Measurements from ENCODE around the gene CNTNAP4. TPM values are rescaled to one million over a fixed set of nuclear protein-coding genes. Genes with fewer than 3 reads are reported as not detected.

CNTNAP4 gene
- polyA plus RNA-seq, 1 donor (not counting 4 experiments of a cell fraction or from before 2014, with no cell fraction given), result 0.08 TPM

GRCh38 chr16:76474048-76474447, 196.8 kb downstream of the CNTNAP4 start:
- Histone ChIP-seq H4K20me1 (ENCODE audit: control insufficient read depth, extremely low read depth, insufficient read depth, low read length) (no peaks in the 10 kb centered on the region), H3K9ac (ENCODE audit: control insufficient read depth, extremely low read depth, insufficient read depth, low read length) (no peak overlapping the region), H2AFZ (ENCODE audit: control insufficient read depth, low read length) (no peak overlapping the region), H3K36me3 (ENCODE audit: control insufficient read depth in 2 of 2, extremely low read depth in 1 of 2, insufficient read depth in 2 of 2, low read length in 2 of 2) (no peaks in the 10 kb centered on the region), H3K9me1 (ENCODE audit: control insufficient read depth, extremely low read depth, insufficient read depth, low read length) (no peaks in the 10 kb centered on the region), H3K4me3 (ENCODE audit: control insufficient read depth in 2 of 3, extremely low read depth in 1 of 3, insufficient read depth in 2 of 3, low read depth in 1 of 3, low read length in 3 of 3) (no peak overlapping the region), H3K4me1 (ENCODE audit: control insufficient read depth, extremely low read depth, insufficient read depth, low read length) (no peaks in the 10 kb centered on the region), H3K9me3 (ENCODE audit: control insufficient read depth, low read depth, low read length) (peaks cover 4% of the 10 kb centered on the region), H3K27ac (ENCODE audit: control insufficient read depth, insufficient read depth, low read length) (no peak overlapping the region), H3K4me2 (ENCODE audit: control insufficient read depth, extremely low read depth, insufficient read depth, low read depth, low read length) (no peak overlapping the region), H3K27me3 (ENCODE audit: control insufficient read depth, extremely low read depth, insufficient read depth, low read length) (no peaks in the 10 kb centered on the region), H3K79me2 (ENCODE audit: control insufficient read depth, insufficient read depth, low read length) (no peaks in the 10 kb centered on the region)
- dilution Hi-C loops (cut with MboI; ENCODE audit: extremely low pct_ligation_motif_present, low sequenced_read_pairs), result no loop called here
- FAIRE-seq (no peak), DNase-seq (ENCODE audit: low read depth, low spot score) (no peak)
- no peak for TF ChIP-seq EZH2 (IDR thresholded peaks at IDR 0.05; ENCODE audit: low read length)
- TF ChIP-seq CTCF (optimal IDR thresholded peaks at IDR 0.05 in 1 of 3, IDR thresholded peaks at IDR 0.05 in 1 of 3, conservative IDR thresholded peaks at IDR 0.05 in 1 of 3; ENCODE audit: extremely low read depth in 1 of 3, insufficient read depth in 2 of 3, low read length in 3 of 3), result no peak

GRCh38 chr16:76478105-76478504, 200.9 kb downstream of the CNTNAP4 start:
- H3K4me3 ChIP-seq (ENCODE audit: control insufficient read depth in 2 of 3, extremely low read depth in 1 of 3, insufficient read depth in 2 of 3, low read depth in 1 of 3, low read length in 3 of 3), result no peak overlapping the region
- no peak overlapping the region for H3K4me2 ChIP-seq (ENCODE audit: control insufficient read depth, extremely low read depth, insufficient read depth, low read depth, low read length)
- FAIRE-seq (no peak), DNase-seq (ENCODE audit: low read depth, low spot score) (no peak)
- no peaks in the 10 kb centered on the region for H3K36me3 ChIP-seq (ENCODE audit: control insufficient read depth in 2 of 2, extremely low read depth in 1 of 2, insufficient read depth in 2 of 2, low read length in 2 of 2)
- H3K27ac ChIP-seq (ENCODE audit: control insufficient read depth, insufficient read depth, low read length), result no peak overlapping the region
- H3K4me1 ChIP-seq (ENCODE audit: control insufficient read depth, extremely low read depth, insufficient read depth, low read length), result no peaks in the 10 kb centered on the region
- H2AFZ ChIP-seq (ENCODE audit: control insufficient read depth, low read length), result no peak overlapping the region
- no peaks in the 10 kb centered on the region for H3K27me3 ChIP-seq (ENCODE audit: control insufficient read depth, extremely low read depth, insufficient read depth, low read length)
- no peak for TF ChIP-seq CTCF (optimal IDR thresholded peaks at IDR 0.05 in 1 of 3, IDR thresholded peaks at IDR 0.05 in 1 of 3, conservative IDR thresholded peaks at IDR 0.05 in 1 of 3; ENCODE audit: extremely low read depth in 1 of 3, insufficient read depth in 2 of 3, low read length in 3 of 3)
- TF ChIP-seq EZH2 (IDR thresholded peaks at IDR 0.05; ENCODE audit: low read length), result no peak
- no peaks in the 10 kb centered on the region for H3K9me1 ChIP-seq (ENCODE audit: control insufficient read depth, extremely low read depth, insufficient read depth, low read length)
- H3K9me3 ChIP-seq (ENCODE audit: control insufficient read depth, low read depth, low read length), result no peaks in the 10 kb centered on the region
- dilution Hi-C loops (cut with MboI; ENCODE audit: extremely low pct_ligation_motif_present, low sequenced_read_pairs), result no loop called here
- no peaks in the 10 kb centered on the region for H4K20me1 ChIP-seq (ENCODE audit: control insufficient read depth, extremely low read depth, insufficient read depth, low read length)
- H3K9ac ChIP-seq (ENCODE audit: control insufficient read depth, extremely low read depth, insufficient read depth, low read length), result no peak overlapping the region
- no peaks in the 10 kb centered on the region for H3K79me2 ChIP-seq (ENCODE audit: control insufficient read depth, insufficient read depth, low read length)

All from keratinocyte (primary cell).